Activated T-cell treated with anti-CD3 and anti-CD28 coated beads, Interleukin-2, amount 50 U/mL, for 24 hours (primary cell): Measurements from ENCODE around the gene TYMS.

ENCODE experiments used
- DNase-seq: peaks from one replicate; pipeline ENCODE4 v3.0.0-alpha.2; 2020
- H3K27ac Mint-ChIP-seq: 2 replicates; pipeline ENCODE4 v1.8.0; 2020; ENCODE audit warnings: mild to moderate bottlenecking, mixed read lengths
- H3K27me3 Mint-ChIP-seq: 2 replicates; pipeline ENCODE4 v1.8.0; 2020; ENCODE audit warnings: mixed read lengths
- H3K36me3 Mint-ChIP-seq: 2 replicates; pipeline ENCODE4 v1.8.0; 2020; ENCODE audit warnings: low read depth, mixed read lengths
- H3K4me1 Mint-ChIP-seq: 2 replicates; pipeline ENCODE4 v1.8.0; 2020; ENCODE audit warnings: low read depth, mixed read lengths
- H3K4me3 Mint-ChIP-seq: 2 replicates; pipeline ENCODE4 v1.8.0; 2020; ENCODE audit warnings: mild to moderate bottlenecking, moderate library complexity, mixed read lengths
- H3K9me3 Mint-ChIP-seq: 2 replicates; pipeline ENCODE4 v1.8.0; 2020; ENCODE audit warnings: mixed read lengths

The TYMS gene

DNA sequence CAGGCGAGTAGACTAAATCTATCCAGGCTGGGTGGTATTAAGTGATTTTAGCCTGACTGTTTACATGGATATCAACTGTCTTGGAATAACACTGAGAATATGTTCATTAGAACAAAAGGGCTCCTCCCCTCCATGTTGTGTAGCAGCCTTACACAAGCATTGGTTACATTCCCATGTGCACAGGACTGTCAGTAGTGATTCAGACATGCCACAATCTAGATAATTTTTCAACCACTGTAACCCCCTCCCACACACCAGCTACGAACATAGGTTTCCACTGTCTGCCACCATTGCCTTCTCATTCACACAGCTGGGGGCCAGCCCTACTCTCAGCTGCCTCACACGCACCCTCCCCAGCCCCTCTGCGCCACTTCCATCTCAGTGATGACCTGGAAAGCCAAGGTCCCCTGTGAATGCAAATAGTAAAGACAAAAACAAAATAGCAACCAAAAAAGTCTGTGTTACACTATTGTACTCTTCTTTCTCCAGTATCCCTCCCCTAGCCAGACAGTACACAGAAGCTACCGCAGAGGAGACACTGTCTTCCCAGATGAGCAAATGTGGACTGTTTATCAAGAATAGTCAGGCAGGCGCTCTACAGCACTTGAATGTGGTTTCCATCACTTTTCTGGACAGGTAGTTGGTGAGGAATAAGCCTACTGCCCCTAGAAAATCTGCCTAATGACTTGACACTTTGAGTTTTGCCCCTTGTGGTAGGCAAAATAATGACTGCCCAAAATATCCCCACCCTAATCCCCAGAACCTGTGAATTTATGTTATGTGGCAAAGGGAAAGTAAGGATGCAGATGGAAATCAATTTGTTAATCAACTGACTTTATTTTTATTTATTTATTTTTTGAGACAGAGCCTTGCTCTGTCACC, 27.9 kb upstream of the TYMS start:
- H3K36me3 Mint-ChIP-seq: no peaks in the 10 kb centered on the region
- H3K27me3 Mint-ChIP-seq: peaks cover 14% of the 10 kb centered on the region
- H3K4me1 Mint-ChIP-seq: peaks cover 5% of the 10 kb centered on the region
- no peak overlapping the region for H3K27ac Mint-ChIP-seq
- DNase-seq: no peak
- H3K9me3 Mint-ChIP-seq: no peaks in the 10 kb centered on the region
- no peak overlapping the region for H3K4me3 Mint-ChIP-seq

DNA sequence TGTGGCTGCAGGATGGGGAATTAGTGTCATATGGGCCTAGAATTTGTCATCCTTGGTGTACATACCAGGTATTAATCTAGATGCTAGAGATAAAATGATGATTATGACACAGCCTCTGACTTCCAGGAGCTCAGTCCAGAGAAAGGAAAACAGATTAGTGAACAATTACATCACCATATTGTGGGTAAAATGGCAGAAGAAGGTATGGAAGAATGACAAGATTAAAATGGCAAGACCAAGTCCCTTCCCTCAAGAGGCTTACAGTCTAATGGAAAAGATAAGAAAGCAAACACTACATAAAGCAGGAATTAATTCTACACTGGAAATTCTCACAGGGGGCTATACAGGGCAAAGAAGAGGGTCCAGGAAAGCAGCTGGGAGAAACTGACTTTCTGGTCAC, 25.9 kb upstream of the TYMS start:
- peaks cover 10% of the 10 kb centered on the region for H3K27me3 Mint-ChIP-seq
- H3K9me3 Mint-ChIP-seq: no peaks in the 10 kb centered on the region
- H3K4me1 Mint-ChIP-seq: peaks cover 5% of the 10 kb centered on the region
- DNase-seq: no peak
- no peak overlapping the region for H3K4me3 Mint-ChIP-seq
- no peaks in the 10 kb centered on the region for H3K36me3 Mint-ChIP-seq
- no peak overlapping the region for H3K27ac Mint-ChIP-seq

DNA sequence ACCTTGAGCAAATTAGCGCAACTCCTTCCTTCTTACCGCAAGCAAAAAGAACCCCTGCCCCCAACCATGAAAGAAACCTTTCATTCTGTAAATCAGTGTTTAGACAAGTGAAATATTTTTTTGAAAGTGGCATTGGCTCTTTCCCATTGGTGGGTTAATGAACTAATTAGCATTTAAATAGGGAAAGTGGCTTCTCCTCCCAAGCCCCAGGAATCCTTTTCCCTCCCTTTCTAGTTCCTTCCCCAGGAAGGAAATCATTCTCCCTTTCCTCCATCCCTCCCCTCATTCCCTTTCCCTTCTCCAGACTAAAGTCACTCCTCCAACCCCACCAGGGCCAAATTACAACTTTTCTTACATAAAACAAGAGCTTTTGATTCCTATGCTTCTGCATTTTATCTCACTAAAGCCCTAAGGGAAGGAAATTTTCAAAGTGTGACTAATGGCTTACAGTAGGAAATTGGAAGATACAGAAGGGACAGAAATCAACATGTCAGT, 22.9 kb upstream of the TYMS start:
- Mint-ChIP-seq H3K9me3 (no peaks in the 10 kb centered on the region), H3K27me3 (peaks cover 13% of the 10 kb centered on the region)

DNA sequence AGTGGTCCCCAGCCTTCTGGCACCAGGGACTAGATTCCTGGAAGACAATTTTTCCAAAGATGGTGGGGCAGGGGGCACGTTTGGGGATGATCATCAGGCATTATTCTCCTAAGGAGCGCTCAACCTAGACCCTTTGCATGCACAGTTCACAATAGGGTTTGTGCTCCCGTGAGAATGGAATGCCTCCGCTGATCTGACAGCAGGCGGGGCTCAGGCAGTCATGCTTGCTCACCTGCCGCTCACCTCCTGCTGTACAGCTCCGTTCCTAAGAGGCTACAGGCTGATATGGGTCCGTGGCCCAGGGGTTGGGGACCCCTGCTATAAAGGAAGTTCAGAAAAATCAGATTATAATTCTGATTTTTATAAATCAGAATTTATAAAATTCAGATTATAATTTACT, 22.3 kb upstream of the TYMS start:
- H3K4me3 Mint-ChIP-seq: no peak overlapping the region
- H3K27me3 Mint-ChIP-seq: peaks cover 19% of the 10 kb centered on the region
- no peak overlapping the region for H3K27ac Mint-ChIP-seq
- H3K9me3 Mint-ChIP-seq: no peaks in the 10 kb centered on the region
- no peaks in the 10 kb centered on the region for H3K4me1 Mint-ChIP-seq
- DNase-seq: no peak
- no peaks in the 10 kb centered on the region for H3K36me3 Mint-ChIP-seq

More for the DNA sequence above, 22.9 kb upstream of the TYMS start:
- DNase-seq: no peak
- no peaks in the 10 kb centered on the region for H3K36me3 Mint-ChIP-seq
- no peak overlapping the region for H3K4me3 Mint-ChIP-seq
- peaks cover under 1% of the 10 kb centered on the region for H3K4me1 Mint-ChIP-seq
- H3K27ac Mint-ChIP-seq: no peak overlapping the region

DNA sequence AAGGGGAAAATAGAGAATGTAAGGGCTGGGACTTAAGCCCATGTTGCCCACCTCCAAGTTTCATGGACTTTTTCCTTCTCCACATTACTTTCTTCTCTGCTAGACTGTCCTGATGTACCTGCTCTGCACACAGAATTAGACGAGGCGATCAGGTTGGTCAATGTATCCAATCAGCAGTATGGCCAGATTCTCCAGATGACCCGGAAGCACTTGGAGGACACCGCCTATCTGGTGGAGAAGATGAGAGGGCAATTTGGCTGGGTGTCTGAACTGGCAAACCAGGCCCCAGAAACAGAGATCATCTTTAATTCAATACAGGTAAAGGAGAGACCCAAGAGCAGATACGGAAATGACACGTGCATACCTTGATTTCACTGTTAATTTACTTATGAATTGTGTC, 16.2 kb upstream of the TYMS start:
- H3K9me3 Mint-ChIP-seq: no peaks in the 10 kb centered on the region
- H3K4me3 Mint-ChIP-seq: no peak overlapping the region
- DNase-seq: no peak
- H3K27me3 Mint-ChIP-seq: peaks cover 23% of the 10 kb centered on the region
- no peaks in the 10 kb centered on the region for H3K36me3 Mint-ChIP-seq
- peaks cover 10% of the 10 kb centered on the region for H3K4me1 Mint-ChIP-seq
- H3K27ac Mint-ChIP-seq: no peak overlapping the region

DNA sequence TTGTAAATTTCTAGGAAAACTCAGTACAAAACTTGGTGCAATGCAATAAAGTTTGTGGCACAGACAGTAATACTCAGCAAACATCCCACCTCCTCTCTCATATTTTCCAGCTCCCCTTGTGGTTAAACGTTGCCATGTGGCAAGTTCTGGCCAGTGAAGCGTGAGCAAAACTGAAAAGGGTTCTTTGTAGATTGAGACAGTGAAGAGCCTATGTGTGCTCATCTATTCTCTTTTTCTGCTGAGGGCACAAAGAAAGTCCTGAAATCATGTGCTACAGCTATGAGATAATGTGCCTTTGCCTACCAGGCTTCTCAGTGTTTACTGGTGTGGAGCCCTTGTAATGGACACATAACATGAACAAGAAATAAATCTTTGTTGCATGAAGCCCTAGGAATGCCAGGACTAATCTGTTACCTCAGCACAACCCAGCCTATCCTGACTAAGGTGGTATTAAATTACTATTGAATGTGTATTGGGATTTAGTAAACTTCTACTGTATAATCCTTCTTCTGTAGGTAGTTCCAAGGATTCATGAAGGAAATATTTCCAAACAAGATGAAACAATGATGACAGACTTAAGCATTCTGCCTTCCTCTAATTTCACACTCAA, 13.0 kb upstream of the TYMS start:
- Mint-ChIP-seq H3K36me3 (no peaks in the 10 kb centered on the region), H3K27me3 (peaks cover 17% of the 10 kb centered on the region), H3K4me1 (peaks cover 10% of the 10 kb centered on the region), H3K9me3 (no peaks in the 10 kb centered on the region), H3K27ac (no peak overlapping the region), H3K4me3 (no peak overlapping the region)
- no peak for DNase-seq

DNA sequence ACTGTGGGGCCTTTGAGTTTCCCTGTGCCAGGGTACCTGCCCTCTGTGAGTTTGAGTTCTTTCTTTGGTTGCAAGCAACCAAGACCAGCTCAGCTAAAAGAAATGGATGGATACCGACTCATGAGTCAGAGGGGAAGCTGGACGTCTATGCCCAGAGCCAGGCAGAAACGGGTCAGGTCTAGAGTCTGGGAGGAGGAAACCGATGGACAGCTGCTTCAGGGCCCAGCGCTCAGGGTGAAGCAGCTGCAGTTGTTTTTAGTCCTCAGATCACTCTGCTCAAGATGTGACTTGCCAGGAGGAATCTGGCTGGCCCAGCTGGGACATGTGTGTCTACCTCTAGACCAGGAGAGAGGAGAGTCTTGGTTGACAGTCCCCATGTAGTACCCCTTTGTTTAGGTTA, 10.1 kb upstream of the TYMS start:
- Mint-ChIP-seq H3K27me3 (peaks cover 21% of the 10 kb centered on the region), H3K9me3 (no peaks in the 10 kb centered on the region), H3K36me3 (no peaks in the 10 kb centered on the region), H3K4me1 (peaks cover 18% of the 10 kb centered on the region), H3K4me3 (no peak overlapping the region), H3K27ac (no peak overlapping the region)
- DNase-seq: no peak

DNA sequence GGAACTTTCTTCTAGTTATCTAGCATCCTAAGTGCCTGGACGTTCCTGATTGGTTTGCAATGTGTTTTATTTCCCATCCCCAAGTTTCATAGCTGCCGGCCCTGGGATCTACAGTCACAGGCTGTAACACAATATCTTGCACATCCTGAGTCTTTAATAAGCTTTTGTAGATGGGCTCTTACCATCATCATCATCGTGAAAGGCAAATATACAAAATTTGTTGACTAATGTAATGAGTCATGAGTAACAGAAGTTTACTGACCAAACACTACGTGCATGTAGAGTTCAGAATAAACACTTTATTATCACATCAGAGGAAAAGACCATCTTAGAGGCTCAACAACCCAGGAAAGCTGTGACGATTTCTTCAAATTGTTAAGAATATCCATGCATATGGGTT, 8.1 kb upstream of the TYMS start:
- no peak for DNase-seq
- Mint-ChIP-seq H3K27ac (no peak overlapping the region), H3K36me3 (no peaks in the 10 kb centered on the region), H3K4me3 (no peak overlapping the region), H3K27me3 (peaks cover 24% of the 10 kb centered on the region), H3K9me3 (no peaks in the 10 kb centered on the region), H3K4me1 (peaks cover 14% of the 10 kb centered on the region)

DNA sequence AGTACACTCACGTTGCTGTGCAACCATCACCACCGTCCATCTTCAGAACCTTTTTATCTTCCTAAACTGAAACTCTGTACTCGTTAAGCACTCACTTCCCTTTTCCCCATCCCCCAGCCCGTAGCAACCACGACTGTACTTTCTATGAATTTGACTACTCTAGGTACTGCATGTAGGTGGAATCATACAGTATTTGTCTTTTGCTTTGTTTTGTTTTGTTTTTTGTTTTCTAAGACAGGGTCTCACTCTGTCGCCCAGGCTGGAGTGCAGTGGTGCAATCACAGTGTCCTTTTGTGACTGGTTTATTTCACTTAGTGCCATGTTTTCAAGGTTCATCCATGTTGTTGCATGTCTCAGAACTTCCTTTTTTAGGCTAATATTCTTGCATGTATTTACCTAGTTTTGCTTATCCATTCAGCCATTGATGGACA, 7.0 kb upstream of the TYMS start:
- Mint-ChIP-seq H3K4me1 (peaks cover 8% of the 10 kb centered on the region), H3K36me3 (no peaks in the 10 kb centered on the region), H3K27me3 (peaks cover 32% of the 10 kb centered on the region), H3K4me3 (no peak overlapping the region), H3K27ac (no peak overlapping the region), H3K9me3 (no peaks in the 10 kb centered on the region)
- no peak for DNase-seq

DNA sequence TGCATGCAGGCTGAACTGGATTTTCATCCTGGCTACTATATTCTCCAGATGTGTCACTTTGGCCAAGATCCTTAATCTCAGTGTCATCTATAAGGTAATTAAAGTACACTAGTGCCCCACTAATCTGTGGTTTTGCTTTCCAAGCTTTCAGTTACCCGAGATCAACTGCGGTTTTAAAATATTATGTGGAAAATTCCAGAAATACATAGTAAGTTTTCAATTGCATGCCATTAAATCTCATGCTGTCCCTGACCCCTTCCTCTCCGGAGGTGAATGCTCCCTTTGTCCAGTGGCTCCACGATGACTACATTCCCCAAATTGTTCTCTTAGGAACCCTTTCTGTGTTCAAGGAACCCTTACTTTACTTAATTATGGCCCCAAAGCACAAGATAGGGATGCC, 5.3 kb upstream of the TYMS start:
- H3K4me1 Mint-ChIP-seq: peaks cover 11% of the 10 kb centered on the region
- H3K9me3 Mint-ChIP-seq: no peaks in the 10 kb centered on the region
- DNase-seq: no peak
- H3K27ac Mint-ChIP-seq: no peak overlapping the region
- H3K4me3 Mint-ChIP-seq: no peak overlapping the region
- peaks cover 2% of the 10 kb centered on the region for H3K36me3 Mint-ChIP-seq
- H3K27me3 Mint-ChIP-seq: peaks cover 43% of the 10 kb centered on the region

DNA sequence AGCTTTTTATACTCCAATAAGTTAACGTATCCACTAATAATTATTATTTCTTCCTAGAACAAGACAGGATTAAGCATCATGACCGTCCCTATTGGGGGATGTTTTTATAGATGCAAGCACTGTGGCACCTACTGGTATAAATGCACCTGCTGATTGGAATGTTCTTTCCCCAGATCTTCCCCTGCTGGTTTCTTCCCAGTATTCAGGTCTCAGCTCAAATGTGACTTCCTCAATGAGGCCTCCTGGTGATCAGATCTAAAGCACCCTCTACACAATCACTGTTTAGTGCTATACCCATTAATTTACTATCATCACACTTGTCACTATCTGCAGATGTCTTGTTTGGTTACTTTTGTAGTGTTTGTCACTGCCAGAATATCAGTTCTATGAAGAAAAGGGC, 3.9 kb upstream of the TYMS start:
- Mint-ChIP-seq H3K4me3 (no peak overlapping the region), H3K9me3 (no peaks in the 10 kb centered on the region), H3K27me3 (peaks cover 43% of the 10 kb centered on the region), H3K4me1 (peaks cover 11% of the 10 kb centered on the region), H3K27ac (no peak overlapping the region), H3K36me3 (peaks cover 8% of the 10 kb centered on the region)
- no peak for DNase-seq

DNA sequence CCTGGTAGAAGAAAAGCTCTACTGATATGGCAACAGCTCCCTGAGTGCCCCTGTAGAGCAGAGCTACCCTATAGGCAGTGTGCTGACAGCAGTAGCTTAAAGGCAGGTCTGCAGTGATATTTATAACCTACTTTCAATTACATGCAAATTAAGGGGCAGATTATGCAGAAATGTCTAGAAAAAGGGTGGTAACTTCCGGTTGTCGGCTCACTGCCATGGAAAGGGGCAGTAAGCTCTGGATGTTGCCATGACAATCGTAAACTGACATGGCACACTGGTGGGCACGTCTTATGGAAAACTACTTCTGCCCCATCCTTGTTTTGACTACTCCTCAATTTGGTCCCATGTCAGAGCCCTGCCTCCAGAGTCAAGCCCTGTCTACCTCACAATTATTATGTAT, 2.9 kb upstream of the TYMS start:
- peaks cover 54% of the 10 kb centered on the region for H3K27me3 Mint-ChIP-seq
- H3K4me1 Mint-ChIP-seq: peaks cover 21% of the 10 kb centered on the region
- peaks cover 19% of the 10 kb centered on the region for H3K36me3 Mint-ChIP-seq
- no peak for DNase-seq
- H3K4me3 Mint-ChIP-seq: no peak overlapping the region
- no peak overlapping the region for H3K27ac Mint-ChIP-seq
- no peaks in the 10 kb centered on the region for H3K9me3 Mint-ChIP-seq

DNA sequence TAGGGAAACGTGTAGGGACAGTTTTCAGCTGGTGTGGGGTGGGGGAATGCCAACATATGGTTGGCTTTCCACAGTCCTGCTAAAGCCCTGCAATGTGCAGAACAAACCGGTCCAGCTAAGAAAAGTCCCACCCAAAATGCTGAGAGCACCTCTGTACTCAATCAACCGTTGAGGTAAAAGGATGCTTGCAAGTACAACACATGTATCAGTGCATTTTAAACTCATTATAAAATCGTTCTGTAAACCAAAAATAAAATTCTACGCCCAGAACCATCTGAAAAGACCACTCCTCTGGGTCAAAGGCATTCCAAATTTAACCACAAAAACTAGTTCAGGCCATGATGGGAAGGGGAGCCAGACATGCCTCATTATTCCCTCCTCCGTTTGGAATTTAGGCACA, 2.0 kb upstream of the TYMS start:
- no peak overlapping the region for H3K27ac Mint-ChIP-seq
- peaks cover 55% of the 10 kb centered on the region for H3K27me3 Mint-ChIP-seq
- H3K4me3 Mint-ChIP-seq: peak overlapping the region; percentile 63
- DNase-seq: no peak
- H3K36me3 Mint-ChIP-seq: peaks cover 27% of the 10 kb centered on the region
- H3K9me3 Mint-ChIP-seq: no peaks in the 10 kb centered on the region
- peaks cover 24% of the 10 kb centered on the region for H3K4me1 Mint-ChIP-seq

DNA sequence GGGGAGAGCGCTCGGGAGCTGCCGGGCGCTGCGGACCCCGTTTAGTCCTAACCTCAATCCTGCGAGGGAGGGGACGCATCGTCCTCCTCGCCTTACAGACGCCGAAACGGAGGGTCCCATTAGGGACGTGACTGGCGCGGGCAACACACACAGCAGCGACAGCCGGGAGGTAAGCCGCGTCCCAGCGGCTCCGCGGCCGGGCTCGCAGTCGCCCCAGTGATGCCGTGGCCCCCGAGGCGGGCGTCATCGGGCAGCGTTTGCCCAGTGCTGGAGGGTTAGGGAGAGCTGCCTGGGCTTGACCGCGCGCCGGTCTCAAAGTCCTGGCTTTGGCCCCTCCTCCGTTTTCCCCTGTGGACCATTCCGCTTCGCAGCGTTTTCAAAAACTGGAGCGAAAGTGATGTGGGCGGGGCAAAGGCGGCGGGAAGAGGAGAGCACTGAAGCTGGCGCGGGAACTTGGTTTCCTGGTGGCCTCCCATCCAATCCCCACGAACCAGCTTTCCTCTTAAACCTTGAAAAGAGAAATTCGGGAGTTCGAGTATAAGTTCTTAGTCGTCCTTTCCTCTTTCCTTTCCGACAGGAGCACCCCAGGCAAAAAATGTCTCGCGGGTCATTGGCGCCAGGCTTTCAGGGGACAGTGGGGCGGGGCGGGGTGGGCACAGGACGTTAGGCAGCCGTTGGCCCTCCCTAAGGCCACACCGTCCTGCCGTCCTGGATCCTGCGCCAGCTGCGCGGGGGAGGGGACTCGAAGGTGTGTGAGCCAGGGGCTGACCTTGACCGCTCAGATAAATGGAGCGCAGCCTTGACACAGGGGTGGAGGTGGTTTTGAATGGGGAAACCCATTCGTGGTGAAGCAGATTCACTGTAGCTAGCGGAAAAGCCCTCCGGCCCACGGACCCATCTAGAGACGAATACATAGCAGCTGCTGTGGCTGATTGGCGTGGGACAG, 821 bp downstream of the TYMS start:
- peak overlapping the region; percentile 96 for H3K4me3 Mint-ChIP-seq
- peaks cover 23% of the 10 kb centered on the region for H3K4me1 Mint-ChIP-seq
- peak overlapping the region; percentile 94 for H3K27ac Mint-ChIP-seq
- peak; percentile 56 for DNase-seq
- peaks cover 51% of the 10 kb centered on the region for H3K36me3 Mint-ChIP-seq
- H3K9me3 Mint-ChIP-seq: peaks cover 8% of the 10 kb centered on the region
- peaks cover 44% of the 10 kb centered on the region for H3K27me3 Mint-ChIP-seq
